ENCODE results near the gene TAF1C. TPM values are rescaled to one million over a fixed set of nuclear protein-coding genes. Genes with fewer than 3 reads are reported as not detected.

Gene TAF1C
- total RNA-seq (2022) (69.9 and 79.7 TPM in 2 replicates), Bru-seq, nascent RNA (percentile 71 among the genes with signal in this experiment), BruChase-seq, experiment 1, labeled RNA remaining after a 2-hour chase (percentile 84 among the genes with signal in this experiment), BruChase-seq, experiment 2, labeled RNA remaining after a 6-hour chase (percentile 88 among the genes with signal in this experiment)
- long read RNA-seq, full-length matches to known transcripts = 11 of 108 reads
- long read RNA-seq, partial matches to known transcripts = 36 of 108 reads
- long read RNA-seq, other reads (novel, unspliced or antisense) = 61 of 108 reads

- Mint-ChIP-seq H3K4me1 (ENCODE audit: low read depth, unreplicated experiment) (peaks cover 6% of the 10 kb centered on the region), H3K27me3 (ENCODE audit: insufficient read depth, unreplicated experiment) (no peaks in the 10 kb centered on the region), H3K4me3 (ENCODE audit: unreplicated experiment) (peak within 1 kb of the TSS; percentile 93), H3K9me3 (ENCODE audit: unreplicated experiment) (no peaks in the 10 kb centered on the region), H3K27ac (ENCODE audit: unreplicated experiment) (peak within 1 kb of the TSS; percentile 96), H3K36me3 (ENCODE audit: insufficient read depth, unreplicated experiment) (peaks cover 24% of the 10 kb centered on the region)
- H3K36me3 ChIP-seq (ENCODE audit: control insufficient read depth, insufficient read depth, low read length) = peaks cover 4% of the 10 kb centered on the region
- BruUV-seq (replicated peaks) = no TSS peak
- no peaks in the 10 kb centered on the region for H3K27me3 ChIP-seq (replicated peaks; ENCODE audit: control insufficient read depth, insufficient read depth, low read length)
- intact Hi-C loops (cut with micrococcal nuclease; ENCODE audit: unreplicated experiment) = loop anchor here (1.0 to 10.0 kb wide), 2 partner anchors 42 to 298 kb away; partner anchors contain the start of genes DNAAF1 and HSDL1
- peak; percentile 92 to 96 for DNase-seq
- H3K4me1 ChIP-seq = peaks cover 4% of the 10 kb centered on the region; the same call in 1 of the 2 replicates
- TF ChIP-seq CTCF (IDR thresholded peaks at IDR 0.05; ENCODE audit: insufficient read depth in 1 of 2, low read depth in 1 of 2, low read length in 1 of 2, severe bottlenecking in 1 of 2, unreplicated experiment in 1 of 2) = peak; percentile 97 to 98
- ChIA-PET POLR2A (interaction anchor here (0.6 to 1.4 kb wide), 3 partner anchors 70 to 224 kb away, joined by 3 to 10 read pairs (median 5); partner anchors contain the start of gene MBTPS1), CTCF (interaction anchor here (0.5 to 1.8 kb wide), 35 partner anchors 8 to 688 kb away, joined by 3 to 19 read pairs (median 5); partner anchors contain the start of genes DNAAF1, HSDL1, MBTPS1 and SLC38A8)
- H3K9me3 ChIP-seq = no peaks in the 10 kb centered on the region
- H3K4me3 ChIP-seq (ENCODE audit: low read depth, low read length) = peak within 1 kb of the TSS; percentile 96
Observed at GRCh38 chr16:84186685-84187437, at the start of gene TAF1C. TAF1C (minus strand) TSS chr16:84187057; CDS start chr16:84184988, 2,069 bp downstream.

- no peak for DNase-seq
- intact Hi-C loops (cut with micrococcal nuclease; ENCODE audit: unreplicated experiment) = no loop called here
- no peak overlapping the region for H3K4me3 ChIP-seq (ENCODE audit: low read depth, low read length)
- no peaks in the 10 kb centered on the region for H3K9me3 ChIP-seq
- Mint-ChIP-seq H3K36me3 (ENCODE audit: insufficient read depth, unreplicated experiment) (no peaks in the 10 kb centered on the region), H3K9me3 (ENCODE audit: unreplicated experiment) (no peaks in the 10 kb centered on the region), H3K4me1 (ENCODE audit: low read depth, unreplicated experiment) (no peaks in the 10 kb centered on the region), H3K4me3 (ENCODE audit: unreplicated experiment) (no peak overlapping the region), H3K27ac (ENCODE audit: unreplicated experiment) (no peak overlapping the region), H3K27me3 (ENCODE audit: insufficient read depth, unreplicated experiment) (peaks cover 27% of the 10 kb centered on the region)
- TF ChIP-seq CTCF (IDR thresholded peaks at IDR 0.05; ENCODE audit: insufficient read depth in 1 of 2, low read depth in 1 of 2, low read length in 1 of 2, severe bottlenecking in 1 of 2, unreplicated experiment in 1 of 2) = no peak
- H3K27me3 ChIP-seq (replicated peaks; ENCODE audit: control insufficient read depth, insufficient read depth, low read length) = no peaks in the 10 kb centered on the region
- H3K4me1 ChIP-seq = no peaks in the 10 kb centered on the region
- POLR2A ChIA-PET = no interaction called here
- no TSS peak for BruUV-seq (replicated peaks)
- CTCF ChIA-PET = no interaction called here
- no peaks in the 10 kb centered on the region for H3K36me3 ChIP-seq (ENCODE audit: control insufficient read depth, insufficient read depth, low read length)
Observed at GRCh38 chr16:84234321-84235241, 47.7 kb upstream of the TAF1C start.

- CTCF ChIA-PET = no interaction called here
Observed at GRCh38 chr16:84233748-84234147, 46.9 kb upstream of the TAF1C start.

More at GRCh38 chr16:84233748-84234147, 46.9 kb upstream of the TAF1C start:
- Histone ChIP-seq H3K9me3 (no peaks in the 10 kb centered on the region), H3K4me1 (no peaks in the 10 kb centered on the region), H3K4me3 (ENCODE audit: low read depth, low read length) (no peak overlapping the region), H3K27me3 (replicated peaks; ENCODE audit: control insufficient read depth, insufficient read depth, low read length) (no peaks in the 10 kb centered on the region), H3K36me3 (ENCODE audit: control insufficient read depth, insufficient read depth, low read length) (no peaks in the 10 kb centered on the region)
- DNase-seq = no peak
- intact Hi-C loops (cut with micrococcal nuclease; ENCODE audit: unreplicated experiment) = no loop called here
- H3K4me3 Mint-ChIP-seq (ENCODE audit: unreplicated experiment) = no peak overlapping the region
- H3K36me3 Mint-ChIP-seq (ENCODE audit: insufficient read depth, unreplicated experiment) = no peaks in the 10 kb centered on the region
- H3K27ac Mint-ChIP-seq (ENCODE audit: unreplicated experiment) = no peak overlapping the region
- BruUV-seq (replicated peaks) = no TSS peak
- no peak for TF ChIP-seq CTCF (IDR thresholded peaks at IDR 0.05; ENCODE audit: insufficient read depth in 1 of 2, low read depth in 1 of 2, low read length in 1 of 2, severe bottlenecking in 1 of 2, unreplicated experiment in 1 of 2)
- no peaks in the 10 kb centered on the region for H3K4me1 Mint-ChIP-seq (ENCODE audit: low read depth, unreplicated experiment)
- H3K9me3 Mint-ChIP-seq (ENCODE audit: unreplicated experiment) = no peaks in the 10 kb centered on the region
- POLR2A ChIA-PET = no interaction called here
- H3K27me3 Mint-ChIP-seq (ENCODE audit: insufficient read depth, unreplicated experiment) = peaks cover 19% of the 10 kb centered on the region
